HG02588 (cell line): ENCODE results near the gene ATG12.
"Not testable (repeated sequence)": the region's sequence is repeated elsewhere in the genome, so short reads cannot be mapped to it uniquely, and the experiment has no call there.

Experiments used
- ATAC-seq: cut with Tn5 transposase; IDR thresholded peaks from one replicate; pipeline ENCODE4 v1.9.1; 2021; ENCODE audit warnings: mild to moderate bottlenecking, moderate library complexity; ENCODE audit not compliant: unreplicated experiment

The ATG12 gene

GRCh38 chr5:115843444-115844130, 2.2 kb upstream of the ATG12 start:
- ATAC-seq = no peak

- ATAC-seq = no peak
Observed at GRCh38 chr5:115842952-115843351, 1.6 kb upstream of the ATG12 start.

GRCh38 chr5:115842089-115842935, 947 bp upstream of the ATG12 start:
- peak; percentile 31 for ATAC-seq

GRCh38 chr5:115840873-115841272, 492 bp downstream of the ATG12 start:
- ATAC-seq = no peak

- ATAC-seq = no peak
Observed at GRCh38 chr5:115838885-115839518, 2.4 kb downstream of the ATG12 start.

- ATAC-seq = no peak
Observed at GRCh38 chr5:115835481-115835880, 5.9 kb downstream of the ATG12 start.

GRCh38 chr5:115831163-115831768, 10.1 kb downstream of the ATG12 start:
- ATAC-seq = peak; percentile 70

GRCh38 chr5:115829913-115830312, 11.5 kb downstream of the ATG12 start:
- ATAC-seq = no peak

GRCh38 chr5:115825948-115826347, 15.4 kb downstream of the ATG12 start:
- ATAC-seq = no peak

- ATAC-seq = not testable (repeated sequence)
Observed at GRCh38 chr5:115824983-115825382, 16.4 kb downstream of the ATG12 start.

GRCh38 chr5:115820846-115821245, 20.5 kb downstream of the ATG12 start:
- no peak for ATAC-seq

- ATAC-seq = no peak
Observed at GRCh38 chr5:115818821-115819220, 22.5 kb downstream of the ATG12 start.

- no peak for ATAC-seq
Observed at GRCh38 chr5:115817386-115817785, 24.0 kb downstream of the ATG12 start.

- no peak for ATAC-seq
Observed at GRCh38 chr5:115816226-115817081, 24.9 kb downstream of the ATG12 start, which contains the start of gene CDO1. Gene CDO1 (minus strand): TSS chr5:115816659. CDS start chr5:115816397, 262 bp downstream.

- ATAC-seq = no peak
Observed at GRCh38 chr5:115815693-115816225, 25.6 kb downstream of the ATG12 start.

- no peak for ATAC-seq
Observed at GRCh38 chr5:115815006-115815692, 26.2 kb downstream of the ATG12 start.

GRCh38 chr5:115813719-115814118, 27.6 kb downstream of the ATG12 start:
- no peak for ATAC-seq

- ATAC-seq = no peak
Observed at GRCh38 chr5:115812372-115812771, 29.0 kb downstream of the ATG12 start.

GRCh38 chr5:115811406-115811805, 30.0 kb downstream of the ATG12 start:
- ATAC-seq = no peak
